GM21825 (cell line): ENCODE results near the gene DCAF12L2.
"Not testable (repeated sequence)": the region's sequence is repeated elsewhere in the genome, so short reads cannot be mapped to it uniquely, and the experiment has no call there.

Experiments used
- ATAC-seq: cut with Tn5 transposase; IDR thresholded peaks from one replicate; pipeline ENCODE4 v1.9.1; 2021; ENCODE audit warnings: mild to moderate bottlenecking, moderate library complexity; ENCODE audit not compliant: unreplicated experiment

Gene DCAF12L2

DNA sequence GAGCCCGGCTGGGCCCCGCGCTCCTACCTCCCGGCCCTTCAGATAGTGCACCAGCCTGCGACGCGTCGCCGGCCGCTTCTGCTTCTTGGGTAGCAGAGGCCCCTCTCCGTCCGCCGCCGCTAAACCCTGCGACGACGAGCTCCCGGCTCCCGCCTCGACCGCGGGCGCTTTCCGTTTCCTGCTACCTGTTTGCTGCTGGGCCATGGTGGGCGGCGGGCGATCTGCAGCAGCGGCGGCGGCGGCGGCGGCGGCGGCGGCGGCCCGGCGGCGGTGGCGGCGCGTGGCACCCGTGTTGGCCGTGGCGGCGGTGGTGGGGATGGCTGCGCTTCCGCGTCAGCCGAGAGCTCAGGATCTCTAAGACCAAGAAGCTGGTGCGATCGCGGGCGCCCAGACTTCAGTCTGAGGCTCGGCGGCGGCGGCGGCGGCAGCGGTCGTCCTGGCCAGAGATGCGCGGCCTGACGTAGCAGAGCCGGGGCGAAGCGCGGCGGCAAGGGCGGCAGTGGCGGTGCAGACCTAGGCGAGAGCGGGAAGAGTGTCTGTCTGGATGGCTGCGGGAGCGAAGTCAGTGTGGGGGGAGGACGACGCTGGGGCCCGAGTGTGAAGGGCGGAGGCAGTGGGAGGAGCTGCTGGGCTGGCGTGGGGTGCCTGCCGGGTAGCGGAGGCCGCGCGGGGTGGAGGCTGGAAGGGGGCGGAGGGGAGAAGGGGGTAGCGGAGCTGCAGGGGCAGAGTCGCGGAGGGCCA is at the start of gene DCAF12L2:
Gene DCAF12L2 (minus strand): TSS at position 569 of the 741 bp plus-strand sequence. CDS start 365 bp downstream, at position 204.
- ATAC-seq, result no peak

DNA sequence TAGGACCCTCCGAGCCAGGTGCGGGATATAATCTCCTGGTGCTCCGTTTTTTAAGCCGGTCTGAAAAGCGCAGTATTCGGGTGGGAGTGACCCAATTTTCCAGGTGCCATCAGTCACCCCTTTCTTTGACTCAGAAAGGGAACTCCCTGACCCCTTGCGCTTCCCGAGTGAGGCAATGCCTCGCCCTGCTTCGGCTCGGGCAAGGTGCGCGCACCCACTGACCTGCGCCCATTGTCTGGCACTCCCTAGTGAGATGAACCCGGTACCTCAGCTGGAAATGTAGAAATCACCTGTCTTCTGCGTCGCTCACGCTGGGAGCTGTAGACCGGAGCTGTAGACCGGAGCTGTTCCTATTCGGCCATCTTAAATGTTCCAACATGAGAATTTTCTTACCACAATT is 24.8 kb upstream of the DCAF12L2 start:
- ATAC-seq, result not testable (repeated sequence)

DNA sequence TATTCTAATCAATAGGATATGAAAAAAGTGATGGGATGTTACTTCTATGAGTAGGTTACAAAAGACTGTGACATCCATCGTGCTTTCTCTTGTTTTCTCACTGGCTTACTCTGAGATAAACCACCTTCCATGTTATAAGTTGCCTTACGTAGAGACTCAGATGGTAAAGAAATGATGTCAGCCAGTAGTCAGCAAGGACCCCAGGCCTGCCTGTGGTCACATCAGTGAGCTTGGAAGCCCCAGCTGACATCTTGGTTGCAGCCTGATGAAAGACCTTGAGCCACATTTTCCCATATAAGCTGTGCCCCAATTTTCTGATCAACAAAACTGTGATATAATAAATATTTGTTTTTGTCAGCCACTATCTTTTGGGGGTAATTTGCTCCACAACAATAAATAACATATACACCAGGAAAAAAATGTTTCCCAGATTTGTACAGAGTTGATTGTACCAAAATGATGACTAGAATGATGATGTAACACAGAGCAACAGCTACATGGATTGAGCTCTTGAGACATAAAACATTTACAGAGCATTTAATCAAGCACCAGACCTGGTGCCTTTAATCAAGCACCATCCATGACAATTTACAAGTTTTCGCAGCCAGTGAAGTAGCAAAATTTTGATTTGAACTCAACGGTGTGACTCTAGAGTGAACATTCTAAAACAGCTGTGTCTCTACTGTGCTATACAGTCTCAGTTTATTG is 11.2 kb upstream of the DCAF12L2 start:
- no peak for ATAC-seq

GRCh38 chrX:126170720-126171119 is 4.6 kb upstream of the DCAF12L2 start:
- no peak for ATAC-seq

- ATAC-seq, result no peak
These were observed 1.5 kb upstream of the DCAF12L2 start for GRCh38 chrX:126167560-126167959.

- ATAC-seq, result no peak
These were observed 728 bp downstream of the DCAF12L2 start for GRCh38 chrX:126165401-126165720.

DNA sequence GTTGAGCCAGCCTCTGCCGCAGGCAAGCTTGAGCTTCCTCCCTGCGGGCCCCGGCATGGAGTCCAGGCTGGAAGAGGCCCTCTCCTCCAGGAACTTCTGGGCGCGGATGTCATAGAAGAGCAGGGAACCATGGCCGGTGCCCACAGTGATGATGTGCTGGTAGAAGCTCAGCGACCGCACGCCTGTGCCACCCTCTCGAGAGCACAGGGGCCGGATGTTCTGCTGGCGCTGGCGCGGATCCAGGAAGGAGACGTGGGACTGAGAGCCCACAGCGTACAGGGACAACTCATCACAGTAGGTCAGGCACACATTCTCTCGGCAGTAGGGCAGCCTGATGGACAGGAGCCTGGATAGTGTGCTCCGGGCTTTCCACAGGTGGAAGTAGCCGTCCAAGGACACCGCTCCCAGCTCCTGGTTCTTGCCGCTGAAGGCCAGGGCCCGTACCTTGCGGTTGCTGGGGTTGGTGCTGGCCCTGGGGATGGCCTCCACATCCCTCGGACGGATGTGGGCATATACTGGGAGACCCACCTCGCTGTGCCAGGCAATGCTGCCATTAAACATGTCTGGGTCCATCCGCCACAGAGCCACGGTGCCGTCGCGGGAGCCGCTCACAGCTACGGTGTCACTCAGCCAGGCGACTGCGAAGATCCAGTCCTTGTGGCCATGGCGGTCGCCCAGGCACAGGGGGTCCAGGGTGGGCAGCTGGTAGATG is 1.2 kb downstream of the DCAF12L2 start:
- no peak for ATAC-seq

GRCh38 chrX:126164226-126164625 is 1.9 kb downstream of the DCAF12L2 start:
- ATAC-seq, result no peak

GRCh38 chrX:126141014-126141413 is 25.1 kb downstream of the DCAF12L2 start:
- ATAC-seq, result no peak

- peak; percentile 68 for ATAC-seq
These were observed 28.2 kb downstream of the DCAF12L2 start for GRCh38 chrX:126137899-126138298.

DNA sequence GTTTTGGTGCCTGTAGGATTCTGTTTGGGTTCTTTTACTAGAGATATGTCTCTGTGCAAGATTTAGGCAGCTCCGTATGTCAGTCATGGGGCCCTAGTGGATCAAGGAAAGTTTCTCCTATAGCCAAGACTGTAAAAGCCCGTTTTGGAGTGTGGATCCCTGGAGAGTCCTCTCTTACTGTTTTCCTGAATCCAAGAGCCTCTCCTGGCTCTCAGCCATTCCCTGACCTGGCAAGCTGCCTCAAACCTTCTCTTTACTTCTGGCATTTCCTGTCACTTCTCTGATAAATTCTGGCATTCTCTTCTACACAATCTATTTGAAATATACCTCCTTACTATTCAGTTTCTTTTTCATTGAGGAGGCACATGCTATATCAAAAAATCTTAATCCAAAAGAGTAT is 41.4 kb downstream of the DCAF12L2 start:
- ATAC-seq, result no peak
